Prostate gland (tissue), 2 donors: ENCODE data around the gene ZFHX2. TPM values are rescaled to one million over a fixed set of nuclear protein-coding genes. Genes with fewer than 3 reads are reported as not detected.
"Not testable (repeated sequence)": the region's sequence is repeated elsewhere in the genome, so short reads cannot be mapped to it uniquely, and the experiment has no call there.

Source experiments
- DNase-seq: peaks from one replicate; pipeline ENCODE4 v3.0.0-alpha.2; 2019; ENCODE audit warnings: low spot score
- H3K27ac ChIP-seq, 2 donors: fragments of 200-600 bp; sonication (generic); 2 replicates each; pipeline ENCODE4 v1.5.1; 2017 to 2019
- H3K27me3 ChIP-seq: fragments of 200-600 bp; sonication (generic); replicated peaks from 2 replicates; pipeline ENCODE4 v1.5.1; 2019; ENCODE audit not compliant: insufficient read depth
- H3K36me3 ChIP-seq, 2 donors: fragments of 200-600 bp; sonication (generic); 1 replicate in 1 of 2; 2 replicates in 1 of 2; pipeline versions ENCODE4 v1.5.1 to v1.8.1; 2017 to 2019
- H3K4me1 ChIP-seq: fragments of 200-600 bp; sonication (generic); replicated peaks from 2 replicates; pipeline ENCODE4 v1.5.1; 2019
- H3K4me3 ChIP-seq, 2 donors: fragments of 200-600 bp; sonication (generic); 2 replicates each; pipeline ENCODE4 v1.5.1; 2017 to 2019
- H3K9me3 ChIP-seq: fragments of 200-600 bp; sonication (generic); 2 replicates; pipeline ENCODE4 v1.5.1; 2017
- POLR2A ChIP-seq: fragments of 450-650 bp; IDR thresholded peaks from one replicate; pipeline ENCODE4 v1.6.1; 2016; ENCODE audit warnings: antibody characterized with exemption, mild to moderate bottlenecking
- POLR2AphosphoS5 ChIP-seq: sonication (generic); formaldehyde crosslinking; IDR thresholded peaks from one replicate; pipeline ENCODE4 v1.6.1; 2017; ENCODE audit warnings: antibody characterized with exemption
- WGBS: methylation state at CpG from one replicate; pipeline ENCODE4 v1.1.5; 2018; 5-methylcytosine and 5-hydroxymethylcytosine counted together
- intact Hi-C: fragments of 100-400 bp; cut with DNase I; formaldehyde crosslinking; loops from one replicate; pipeline ENCODE4 v1.14.2; 2022
- total RNA-seq, 2 donors: library from RNA; depleted of rRNA; stranded (reverse); fragments of >200 nt; gene quantifications; one replicate each; pipeline ENCODE4 v1.1.0, GENCODE V29; 2016
- TF ChIP-seq, protein P1 (sequence below), 4 experiments: fragments of 200-600 bp in 2 of 4; fragments of 450-650 bp in 2 of 4; sonication (generic) in 2 of 4; IDR thresholded peaks; 1 replicate in 3 of 4; 2 replicates in 1 of 4; pipeline ENCODE4 v1.5.1; 2016 to 2019; ENCODE audit warnings: antibody characterized with exemption in 4 of 4, mild to moderate bottlenecking in 2 of 4, moderate library complexity in 2 of 4

The ZFHX2 gene
- total RNA-seq, 2 donors from 2014 or later = 2.5 to 3.1 TPM

GRCh38 chr14:23588884-23589598 lies 37.5 kb upstream of the ZFHX2 start:
- no peak overlapping the region for H3K4me3 ChIP-seq
- TF ChIP-seq POLR2AphosphoS5 (peak; percentile 71), POLR2A (no peak)
- TF ChIP-seq, protein P1, sequence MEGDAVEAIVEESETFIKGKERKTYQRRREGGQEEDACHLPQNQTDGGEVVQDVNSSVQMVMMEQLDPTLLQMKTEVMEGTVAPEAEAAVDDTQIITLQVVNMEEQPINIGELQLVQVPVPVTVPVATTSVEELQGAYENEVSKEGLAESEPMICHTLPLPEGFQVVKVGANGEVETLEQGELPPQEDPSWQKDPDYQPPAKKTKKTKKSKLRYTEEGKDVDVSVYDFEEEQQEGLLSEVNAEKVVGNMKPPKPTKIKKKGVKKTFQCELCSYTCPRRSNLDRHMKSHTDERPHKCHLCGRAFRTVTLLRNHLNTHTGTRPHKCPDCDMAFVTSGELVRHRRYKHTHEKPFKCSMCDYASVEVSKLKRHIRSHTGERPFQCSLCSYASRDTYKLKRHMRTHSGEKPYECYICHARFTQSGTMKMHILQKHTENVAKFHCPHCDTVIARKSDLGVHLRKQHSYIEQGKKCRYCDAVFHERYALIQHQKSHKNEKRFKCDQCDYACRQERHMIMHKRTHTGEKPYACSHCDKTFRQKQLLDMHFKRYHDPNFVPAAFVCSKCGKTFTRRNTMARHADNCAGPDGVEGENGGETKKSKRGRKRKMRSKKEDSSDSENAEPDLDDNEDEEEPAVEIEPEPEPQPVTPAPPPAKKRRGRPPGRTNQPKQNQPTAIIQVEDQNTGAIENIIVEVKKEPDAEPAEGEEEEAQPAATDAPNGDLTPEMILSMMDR (IDR thresholded peaks at IDR 0.05) = peak; percentile 39 to 96 (median 83)
- no peaks in the 10 kb centered on the region for H3K36me3 ChIP-seq
- no peaks in the 10 kb centered on the region for H3K9me3 ChIP-seq
- H3K27me3 ChIP-seq = no peaks in the 10 kb centered on the region
- no peaks in the 10 kb centered on the region for H3K4me1 ChIP-seq
- DNase-seq = peak; percentile 90
- no peak overlapping the region for H3K27ac ChIP-seq
- intact Hi-C loops = no loop called here
- WGBS = 14% methylated on average over 5 of the region's 5 CpGs

DNA sequence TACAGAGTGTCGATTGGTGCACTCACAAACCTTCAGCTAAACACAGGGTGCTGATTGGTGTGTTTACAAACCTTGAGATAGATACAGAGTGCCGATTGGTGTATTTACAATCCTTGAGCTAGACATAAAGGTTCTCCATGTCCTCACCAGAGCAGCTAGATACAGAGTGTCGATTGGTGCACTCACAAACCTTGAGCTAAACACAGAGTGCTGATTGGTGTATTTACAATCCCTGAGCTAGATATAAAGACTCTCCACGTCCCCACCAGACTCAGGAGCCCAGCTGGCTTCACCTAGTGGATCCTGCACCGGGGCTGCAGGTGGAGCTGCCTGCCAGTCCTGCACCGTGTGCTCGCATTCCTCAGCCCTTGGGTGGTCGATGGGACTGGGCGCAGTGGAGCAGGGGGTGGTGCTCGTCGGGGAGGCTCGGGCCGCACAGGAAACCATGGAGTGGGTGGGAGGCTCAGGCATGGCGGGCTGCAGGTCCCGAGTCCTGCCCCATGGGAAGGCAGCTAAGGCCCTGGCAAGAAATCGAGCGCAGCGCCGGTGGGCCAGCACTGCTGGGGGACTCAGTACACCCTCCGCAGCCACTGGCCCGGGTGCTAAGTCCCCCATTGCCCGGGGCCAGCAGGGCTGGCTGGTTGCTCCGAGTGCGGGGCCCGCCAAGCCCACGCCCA lies 33.1 kb upstream of the ZFHX2 start:
- H3K27me3 ChIP-seq, H3K36me3 ChIP-seq, DNase-seq, H3K9me3 ChIP-seq, intact Hi-C loops, H3K4me1 ChIP-seq, H3K27ac ChIP-seq, H3K4me3 ChIP-seq: not testable (repeated sequence)
- 93% methylated on average over 16 of the region's 26 CpGs for WGBS

GRCh38 chr14:23583761-23584526 lies 32.4 kb upstream of the ZFHX2 start:
- not testable (repeated sequence) for H3K36me3 ChIP-seq, DNase-seq
- 72% methylated on average over 25 of the region's 25 CpGs for WGBS

GRCh38 chr14:23582906-23583760 lies 31.6 kb upstream of the ZFHX2 start:
- Histone ChIP-seq H3K9me3 (no peaks in the 10 kb centered on the region), H3K4me3 (no peak overlapping the region), H3K27ac (no peak overlapping the region), H3K36me3 (no peaks in the 10 kb centered on the region), H3K4me1 (no peaks in the 10 kb centered on the region), H3K27me3 (peaks cover 2% of the 10 kb centered on the region)
- WGBS = 73% methylated on average over 3 of the region's 3 CpGs
- intact Hi-C loops = no loop called here
- DNase-seq = no peak
- TF ChIP-seq POLR2A (no peak), POLR2AphosphoS5 (no peak)
- TF ChIP-seq, protein P1 (IDR thresholded peaks at IDR 0.05) = no peak

More at GRCh38 chr14:23583761-23584526, 32.4 kb upstream of the ZFHX2 start:
- H3K4me3 ChIP-seq, H3K27me3 ChIP-seq, H3K27ac ChIP-seq, H3K4me1 ChIP-seq, H3K9me3 ChIP-seq, intact Hi-C loops: not testable (repeated sequence)

DNA sequence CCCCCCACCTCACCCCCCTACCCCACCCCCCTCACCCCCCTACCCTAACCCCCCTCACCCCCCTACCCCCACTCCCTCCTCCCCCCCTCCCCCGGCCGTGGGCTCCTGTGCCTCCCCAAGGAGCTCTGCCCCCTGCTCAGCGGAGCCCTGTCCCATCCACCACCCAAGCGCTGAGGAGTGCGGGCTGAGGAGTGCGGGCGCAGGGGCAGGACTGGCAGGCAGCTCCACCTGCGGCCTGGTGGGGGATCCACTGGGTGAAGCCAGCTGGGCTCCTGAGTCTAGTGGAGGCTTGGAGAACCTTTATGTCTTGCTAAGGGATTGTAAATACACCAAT lies 29.4 kb upstream of the ZFHX2 start:
- Histone ChIP-seq H3K27me3 (peaks cover 20% of the 10 kb centered on the region), H3K4me3 (no peak overlapping the region), H3K9me3 (no peaks in the 10 kb centered on the region), H3K4me1 (no peaks in the 10 kb centered on the region), H3K36me3 (no peaks in the 10 kb centered on the region), H3K27ac (no peak overlapping the region)
- intact Hi-C loops = no loop called here
- TF ChIP-seq, protein P1 (IDR thresholded peaks at IDR 0.05) = no peak
- TF ChIP-seq POLR2A (no peak), POLR2AphosphoS5 (no peak)
- WGBS = 87% methylated on average over 4 of the region's 8 CpGs
- DNase-seq = no peak
